ENCODE data around the gene KIAA0753.

DNA sequence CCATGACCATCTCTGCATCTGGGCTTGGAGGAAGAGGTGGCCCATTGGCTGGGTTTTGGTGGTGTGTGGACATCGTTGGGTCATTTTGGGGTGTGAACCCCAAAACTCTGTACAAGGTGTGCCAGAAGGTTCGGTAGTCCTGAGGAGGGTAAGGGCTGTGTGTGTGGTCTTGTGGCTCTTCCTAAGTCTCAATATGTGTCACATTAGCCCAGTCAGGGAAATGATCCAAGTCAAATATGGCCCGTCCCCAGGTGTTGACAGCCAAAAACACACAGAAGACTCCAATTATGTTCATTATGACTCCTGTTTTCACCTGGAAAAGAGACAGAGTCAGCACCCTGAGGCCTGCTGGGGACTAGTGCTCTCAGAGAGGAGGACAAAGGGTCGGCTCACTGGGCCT, 45.5 kb upstream of the KIAA0753 start:
- no peak for TF ChIP-seq POLR2A (IDR thresholded peaks at IDR 0.05)
- TF ChIP-seq, protein P1, sequence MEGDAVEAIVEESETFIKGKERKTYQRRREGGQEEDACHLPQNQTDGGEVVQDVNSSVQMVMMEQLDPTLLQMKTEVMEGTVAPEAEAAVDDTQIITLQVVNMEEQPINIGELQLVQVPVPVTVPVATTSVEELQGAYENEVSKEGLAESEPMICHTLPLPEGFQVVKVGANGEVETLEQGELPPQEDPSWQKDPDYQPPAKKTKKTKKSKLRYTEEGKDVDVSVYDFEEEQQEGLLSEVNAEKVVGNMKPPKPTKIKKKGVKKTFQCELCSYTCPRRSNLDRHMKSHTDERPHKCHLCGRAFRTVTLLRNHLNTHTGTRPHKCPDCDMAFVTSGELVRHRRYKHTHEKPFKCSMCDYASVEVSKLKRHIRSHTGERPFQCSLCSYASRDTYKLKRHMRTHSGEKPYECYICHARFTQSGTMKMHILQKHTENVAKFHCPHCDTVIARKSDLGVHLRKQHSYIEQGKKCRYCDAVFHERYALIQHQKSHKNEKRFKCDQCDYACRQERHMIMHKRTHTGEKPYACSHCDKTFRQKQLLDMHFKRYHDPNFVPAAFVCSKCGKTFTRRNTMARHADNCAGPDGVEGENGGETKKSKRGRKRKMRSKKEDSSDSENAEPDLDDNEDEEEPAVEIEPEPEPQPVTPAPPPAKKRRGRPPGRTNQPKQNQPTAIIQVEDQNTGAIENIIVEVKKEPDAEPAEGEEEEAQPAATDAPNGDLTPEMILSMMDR (IDR thresholded peaks at IDR 0.05): no peak

Measured in lower leg skin (tissue), 3 donors.